Measurements from ENCODE around the gene RPS15. TPM values are rescaled to one million over a fixed set of nuclear protein-coding genes. Genes with fewer than 3 reads are reported as not detected.

The RPS15 gene
- polyA plus RNA-seq, 1 donor: 1,404 TPM

DNA sequence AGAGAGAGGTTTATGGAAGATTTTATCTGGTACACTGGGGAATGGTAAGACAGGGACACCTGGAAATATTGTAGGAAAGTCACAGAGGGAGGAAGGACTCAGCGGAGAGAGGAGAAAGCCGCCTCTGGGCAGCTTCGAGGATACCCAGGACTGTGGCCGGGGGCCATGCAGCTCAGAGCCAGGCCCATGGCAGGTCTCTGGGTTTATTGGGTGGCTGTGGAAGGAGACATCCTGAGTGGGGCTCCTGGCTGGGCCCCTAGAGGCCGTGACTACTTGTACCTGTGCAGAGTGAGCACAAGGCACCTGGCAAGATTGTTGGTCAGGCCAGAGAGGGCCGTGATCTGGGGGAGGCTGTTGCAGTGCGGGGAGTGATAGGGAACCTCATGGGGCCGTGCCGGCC is 27.4 kb upstream of the RPS15 start:
- Histone ChIP-seq H3K9me3 (ENCODE audit: control insufficient read depth, low read depth, low read length) (no peaks in the 10 kb centered on the region), H3K4me3 (ENCODE audit: low read length) (no peak overlapping the region), H3K27ac (ENCODE audit: low read length) (no peak overlapping the region), H3K36me3 (ENCODE audit: control insufficient read depth, insufficient read depth, low read length) (peaks cover 46% of the 10 kb centered on the region), H3K27me3 (ENCODE audit: control insufficient read depth, insufficient read depth, low read length) (no peaks in the 10 kb centered on the region), H3K4me1 (ENCODE audit: control insufficient read depth, insufficient read depth, low read length) (peaks cover 48% of the 10 kb centered on the region)
- DNase-seq: no peak
- WGBS (ENCODE audit: insufficient coverage, low lambda C conversion rate): no CpG with 5 or more reads among the region's 9 CpGs

DNA sequence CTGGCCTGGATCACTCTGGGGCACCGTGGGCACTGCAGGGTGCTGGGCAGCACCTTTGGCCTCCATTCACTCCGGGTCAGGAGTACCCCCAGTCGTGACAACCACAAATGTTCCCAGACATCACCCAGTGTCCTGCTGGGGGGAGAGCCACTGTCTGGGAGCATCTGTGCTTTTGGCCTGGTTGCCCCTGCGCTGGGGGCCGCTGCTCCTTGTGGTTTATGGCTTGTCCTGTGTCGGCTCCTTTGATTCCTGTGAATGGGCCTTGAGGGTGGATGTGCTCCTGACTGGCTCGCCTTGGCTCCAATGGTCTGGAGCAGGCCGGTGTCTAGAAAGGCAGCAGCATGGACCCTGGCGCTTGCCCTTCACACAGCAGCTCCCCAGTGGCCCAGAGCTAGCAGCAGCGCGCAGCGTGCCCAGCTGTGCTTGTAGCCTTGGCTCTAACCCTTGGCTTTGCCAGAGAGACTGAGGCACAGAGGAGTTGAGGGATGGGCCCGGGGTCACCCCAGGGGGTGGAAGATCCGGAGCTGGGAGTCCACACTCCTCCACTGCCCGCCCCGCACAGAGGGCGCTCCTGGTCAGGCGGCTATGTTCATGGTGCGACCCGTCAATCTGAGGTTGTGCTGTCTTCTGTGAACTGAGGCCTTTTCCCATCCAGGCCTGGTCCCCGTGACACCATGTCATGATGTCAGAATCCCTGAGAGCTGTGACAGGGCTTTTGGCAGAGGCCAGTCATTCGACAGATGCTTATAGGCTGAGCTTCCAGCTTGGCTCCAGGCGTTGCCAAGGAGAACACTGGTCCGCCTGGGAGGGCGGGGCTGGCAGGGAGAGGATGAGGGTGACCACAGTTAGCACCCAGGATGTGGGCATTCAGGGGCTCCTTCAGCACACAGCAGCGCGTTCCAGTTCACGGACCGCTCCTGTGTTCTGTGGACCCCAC is 26.7 kb upstream of the RPS15 start:
- Histone ChIP-seq H3K27ac (ENCODE audit: low read length) (no peak overlapping the region), H3K27me3 (ENCODE audit: control insufficient read depth, insufficient read depth, low read length) (no peaks in the 10 kb centered on the region), H3K4me1 (ENCODE audit: control insufficient read depth, insufficient read depth, low read length) (peaks cover 52% of the 10 kb centered on the region), H3K4me3 (ENCODE audit: low read length) (no peak overlapping the region), H3K9me3 (ENCODE audit: control insufficient read depth, low read depth, low read length) (no peaks in the 10 kb centered on the region), H3K36me3 (ENCODE audit: control insufficient read depth, insufficient read depth, low read length) (peaks cover 48% of the 10 kb centered on the region)
- no CpG with 5 or more reads among the region's 29 CpGs for WGBS (ENCODE audit: insufficient coverage, low lambda C conversion rate)
- no peak for DNase-seq

DNA sequence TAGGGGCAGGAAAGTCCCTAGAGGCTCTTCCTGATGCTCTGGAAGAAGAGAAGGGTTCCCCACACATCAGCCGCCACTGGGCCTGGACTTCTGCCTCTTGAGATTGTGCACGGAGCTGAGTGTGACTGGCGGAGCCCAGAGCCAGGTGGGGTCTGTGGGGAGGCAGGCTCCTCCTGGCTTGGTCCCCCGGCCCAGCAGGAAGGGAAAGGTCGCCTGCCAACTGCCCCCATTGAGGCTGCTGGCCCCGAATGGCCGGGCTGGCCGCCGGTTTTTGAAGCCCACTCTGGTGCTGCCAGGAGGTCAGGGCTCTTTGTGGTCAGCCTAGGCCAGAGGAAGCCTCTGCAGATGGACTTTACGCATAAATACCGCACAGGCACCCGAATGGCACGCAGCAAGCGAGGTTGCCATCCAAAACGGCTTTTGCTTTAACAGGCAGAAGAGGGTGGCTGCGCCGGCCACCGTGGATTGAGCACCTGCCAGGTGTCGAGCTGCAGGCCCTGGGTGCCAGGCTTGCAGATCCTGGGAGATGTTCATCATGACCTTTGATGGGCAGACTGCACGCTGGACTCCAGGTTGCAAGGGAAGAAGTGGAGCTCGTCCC is 25.8 kb upstream of the RPS15 start:
- no CpG with 5 or more reads among the region's 21 CpGs for WGBS (ENCODE audit: insufficient coverage, low lambda C conversion rate)
- Histone ChIP-seq H3K9me3 (ENCODE audit: control insufficient read depth, low read depth, low read length) (no peaks in the 10 kb centered on the region), H3K27me3 (ENCODE audit: control insufficient read depth, insufficient read depth, low read length) (no peaks in the 10 kb centered on the region), H3K27ac (ENCODE audit: low read length) (no peak overlapping the region), H3K4me3 (ENCODE audit: low read length) (no peak overlapping the region), H3K36me3 (ENCODE audit: control insufficient read depth, insufficient read depth, low read length) (peaks cover 55% of the 10 kb centered on the region), H3K4me1 (ENCODE audit: control insufficient read depth, insufficient read depth, low read length) (peaks cover 60% of the 10 kb centered on the region)
- no peak for DNase-seq

DNA sequence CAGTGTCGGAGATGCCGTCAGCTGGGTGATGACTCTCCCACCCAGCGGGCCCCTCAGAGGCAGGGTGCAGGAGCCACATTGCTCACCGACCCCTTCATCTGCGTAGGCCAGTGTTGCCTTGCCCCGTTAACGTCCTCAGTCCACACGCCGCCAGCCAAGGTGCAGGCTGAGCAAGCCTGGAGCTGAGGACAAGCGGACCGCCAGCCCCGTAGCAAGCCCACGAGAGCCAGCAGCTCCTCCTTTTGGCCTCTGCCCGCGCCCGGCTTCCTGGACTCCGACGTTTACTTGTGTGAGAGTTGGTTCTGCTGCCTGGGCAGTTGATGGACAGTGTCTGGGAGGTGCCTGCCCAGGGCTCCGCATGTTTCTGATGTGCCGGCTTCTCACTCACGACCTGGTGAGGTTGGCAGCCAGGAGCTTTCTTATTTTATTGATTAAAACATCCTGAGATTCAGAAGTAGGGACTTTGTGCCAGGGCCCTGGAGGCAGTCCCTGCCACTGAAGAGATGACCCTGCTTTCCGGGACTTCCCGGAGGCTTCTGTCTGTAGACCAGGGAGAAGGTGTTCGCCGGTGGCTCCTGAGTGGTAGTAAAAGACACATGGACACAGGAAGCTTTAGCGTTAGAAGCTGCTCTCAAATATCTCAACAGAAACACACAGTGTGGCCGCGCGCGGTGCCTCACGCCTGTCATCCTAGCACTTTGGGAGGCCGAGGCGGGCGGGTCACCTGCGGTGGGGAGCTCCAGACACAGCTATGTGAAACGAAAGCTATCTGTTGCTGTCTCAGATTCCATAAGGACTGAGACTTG is 25.0 kb upstream of the RPS15 start:
- H3K4me1 ChIP-seq (ENCODE audit: control insufficient read depth, insufficient read depth, low read length): peaks cover 68% of the 10 kb centered on the region
- 100% methylated on average over 3 of the region's 36 CpGs for WGBS (ENCODE audit: insufficient coverage, low lambda C conversion rate)
- H3K27me3 ChIP-seq (ENCODE audit: control insufficient read depth, insufficient read depth, low read length): no peaks in the 10 kb centered on the region
- H3K27ac ChIP-seq (ENCODE audit: low read length): no peak overlapping the region
- DNase-seq: no peak
- H3K36me3 ChIP-seq (ENCODE audit: control insufficient read depth, insufficient read depth, low read length): peaks cover 58% of the 10 kb centered on the region
- H3K4me3 ChIP-seq (ENCODE audit: low read length): no peak overlapping the region
- no peaks in the 10 kb centered on the region for H3K9me3 ChIP-seq (ENCODE audit: control insufficient read depth, low read depth, low read length)

DNA sequence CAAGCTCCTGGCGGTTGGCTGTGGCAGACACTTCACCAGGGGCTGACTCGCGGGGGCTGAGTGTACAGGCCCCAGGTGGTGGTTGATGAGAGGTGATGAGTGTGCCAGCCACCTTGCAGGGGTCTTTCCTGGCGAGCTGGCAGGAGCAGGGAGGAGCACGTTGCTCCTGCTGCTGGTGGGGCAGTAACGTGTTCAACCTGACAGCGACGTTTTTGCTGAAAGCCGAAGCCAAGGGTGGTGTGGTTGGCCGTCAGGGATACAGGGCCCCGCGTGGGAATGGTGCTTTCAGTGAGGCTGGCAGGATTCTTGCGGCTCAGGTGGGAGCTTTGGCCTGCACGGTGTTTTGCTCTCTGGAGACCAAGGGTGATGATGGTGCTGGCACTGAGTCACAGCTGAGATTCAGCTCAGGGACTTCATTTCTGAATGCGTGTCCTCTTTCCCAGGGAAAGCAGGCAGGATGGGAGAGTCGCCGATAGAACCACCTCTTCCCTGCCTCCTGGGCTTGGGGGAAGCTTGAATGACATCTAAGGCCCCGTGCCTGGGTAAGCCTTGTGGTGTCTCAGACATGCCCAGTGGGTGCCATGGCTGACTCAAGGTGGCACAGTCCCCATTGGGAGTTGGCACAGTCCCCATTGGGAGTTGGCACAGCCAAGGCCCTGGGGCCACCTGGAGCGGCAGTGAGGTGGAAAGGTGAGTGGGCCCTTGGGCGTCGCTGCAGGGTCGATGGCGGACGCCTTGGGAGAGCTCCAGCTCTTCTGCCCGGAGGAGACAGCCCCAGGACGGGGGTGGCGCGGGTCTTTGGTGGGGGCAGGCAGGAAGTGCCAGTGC is 22.0 kb upstream of the RPS15 start:
- Histone ChIP-seq H3K9me3 (ENCODE audit: control insufficient read depth, low read depth, low read length) (no peaks in the 10 kb centered on the region), H3K27me3 (ENCODE audit: control insufficient read depth, insufficient read depth, low read length) (no peaks in the 10 kb centered on the region), H3K36me3 (ENCODE audit: control insufficient read depth, insufficient read depth, low read length) (peaks cover 58% of the 10 kb centered on the region), H3K27ac (ENCODE audit: low read length) (peak overlapping the region; percentile 84), H3K4me3 (ENCODE audit: low read length) (no peak overlapping the region), H3K4me1 (ENCODE audit: control insufficient read depth, insufficient read depth, low read length) (peaks cover 58% of the 10 kb centered on the region)
- WGBS (ENCODE audit: insufficient coverage, low lambda C conversion rate): no CpG with 5 or more reads among the region's 28 CpGs
- no peak for DNase-seq

DNA sequence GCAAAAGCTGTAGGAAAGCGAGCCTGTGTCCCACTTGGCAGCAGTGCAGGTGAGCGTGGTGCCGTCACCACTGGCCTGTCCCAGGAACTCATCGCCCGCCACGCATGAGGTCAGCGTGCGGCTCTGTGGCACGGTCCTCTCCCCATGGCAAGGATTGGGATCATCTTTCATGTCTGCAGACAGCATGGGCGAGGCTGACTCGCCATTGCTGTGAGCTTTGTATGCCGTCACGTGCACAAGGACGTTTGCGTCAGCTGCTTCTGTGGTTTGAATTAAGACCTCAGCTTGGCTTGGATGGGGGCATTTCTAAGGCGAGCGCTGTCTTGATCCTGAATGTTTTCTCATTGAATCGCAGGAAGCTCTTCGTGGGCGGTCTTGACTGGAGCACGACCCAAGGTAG is 21.1 kb upstream of the RPS15 start:
- peaks cover 60% of the 10 kb centered on the region for H3K36me3 ChIP-seq (ENCODE audit: control insufficient read depth, insufficient read depth, low read length)
- peak overlapping the region; percentile 63 for H3K27ac ChIP-seq (ENCODE audit: low read length)
- no peaks in the 10 kb centered on the region for H3K27me3 ChIP-seq (ENCODE audit: control insufficient read depth, insufficient read depth, low read length)
- peaks cover 6% of the 10 kb centered on the region for H3K9me3 ChIP-seq (ENCODE audit: control insufficient read depth, low read depth, low read length)
- no peak overlapping the region for H3K4me3 ChIP-seq (ENCODE audit: low read length)
- peaks cover 50% of the 10 kb centered on the region for H3K4me1 ChIP-seq (ENCODE audit: control insufficient read depth, insufficient read depth, low read length)
- no peak for DNase-seq
- WGBS (ENCODE audit: insufficient coverage, low lambda C conversion rate): no CpG with 5 or more reads among the region's 21 CpGs

DNA sequence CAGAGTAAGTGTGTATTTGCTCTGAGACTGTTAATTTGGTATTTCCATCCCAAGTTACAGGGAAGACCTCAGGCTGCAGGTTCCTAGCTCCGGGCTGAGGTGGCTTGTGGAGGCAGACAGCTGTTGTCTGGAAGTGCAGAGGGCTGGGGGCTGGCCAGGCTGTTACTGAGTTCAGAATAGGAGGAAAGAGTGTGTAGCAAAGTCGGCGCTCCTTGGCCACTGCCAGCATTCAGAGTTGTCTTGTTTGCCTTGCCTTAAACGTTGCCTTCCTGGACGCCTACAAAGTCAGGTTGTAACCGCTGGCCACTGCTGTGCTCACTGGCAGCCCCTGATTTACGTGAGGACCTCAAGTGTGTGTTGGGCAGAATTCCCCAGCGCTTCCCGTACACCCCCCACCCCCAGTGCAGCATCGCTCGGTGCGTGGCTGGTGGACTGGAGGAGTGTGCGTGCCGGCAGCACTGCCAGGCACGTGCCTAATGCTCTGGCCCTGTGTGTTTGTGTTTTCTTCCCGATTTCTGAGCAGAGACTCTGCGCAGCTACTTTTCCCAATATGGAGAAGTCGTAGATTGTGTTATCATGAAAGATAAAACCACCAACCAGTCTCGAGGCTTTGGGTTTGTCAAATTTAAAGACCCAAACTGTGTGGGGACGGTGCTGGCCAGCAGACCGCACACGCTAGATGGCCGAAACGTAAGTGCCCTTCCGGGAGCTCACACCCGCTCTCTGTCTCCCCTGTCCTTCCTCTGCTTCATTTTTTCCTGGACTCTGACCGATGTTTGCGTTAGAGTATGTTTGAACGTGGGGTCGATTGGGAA is 20.3 kb upstream of the RPS15 start:
- Histone ChIP-seq H3K4me1 (ENCODE audit: control insufficient read depth, insufficient read depth, low read length) (peaks cover 50% of the 10 kb centered on the region), H3K36me3 (ENCODE audit: control insufficient read depth, insufficient read depth, low read length) (peaks cover 61% of the 10 kb centered on the region), H3K4me3 (ENCODE audit: low read length) (no peak overlapping the region), H3K27me3 (ENCODE audit: control insufficient read depth, insufficient read depth, low read length) (no peaks in the 10 kb centered on the region), H3K9me3 (ENCODE audit: control insufficient read depth, low read depth, low read length) (peaks cover 6% of the 10 kb centered on the region), H3K27ac (ENCODE audit: low read length) (peak overlapping the region; percentile 63)
- WGBS (ENCODE audit: insufficient coverage, low lambda C conversion rate): 43% methylated on average over 1 of the region's 30 CpGs
- peak in 1 of 2 donors; percentile 79 for DNase-seq

DNA sequence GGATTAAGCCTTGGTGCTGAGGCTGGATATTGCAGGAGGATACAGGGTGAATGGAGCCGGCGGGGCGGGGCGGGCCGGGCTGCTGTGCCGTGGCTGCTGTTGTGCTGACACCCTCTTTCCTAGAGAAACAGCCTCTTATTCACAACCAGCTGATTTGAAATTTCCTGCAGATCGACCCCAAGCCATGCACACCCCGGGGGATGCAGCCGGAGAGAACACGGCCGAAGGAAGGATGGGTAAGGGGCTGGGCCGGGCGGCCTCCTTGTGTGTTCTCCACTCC is 19.8 kb upstream of the RPS15 start:
- Histone ChIP-seq H3K9me3 (ENCODE audit: control insufficient read depth, low read depth, low read length) (peaks cover 7% of the 10 kb centered on the region), H3K36me3 (ENCODE audit: control insufficient read depth, insufficient read depth, low read length) (peaks cover 60% of the 10 kb centered on the region), H3K27ac (ENCODE audit: low read length) (peak overlapping the region; percentile 63), H3K4me1 (ENCODE audit: control insufficient read depth, insufficient read depth, low read length) (peaks cover 50% of the 10 kb centered on the region), H3K27me3 (ENCODE audit: control insufficient read depth, insufficient read depth, low read length) (no peaks in the 10 kb centered on the region), H3K4me3 (ENCODE audit: low read length) (no peak overlapping the region)
- DNase-seq: no peak
- no CpG with 5 or more reads among the region's 13 CpGs for WGBS (ENCODE audit: insufficient coverage, low lambda C conversion rate)

DNA sequence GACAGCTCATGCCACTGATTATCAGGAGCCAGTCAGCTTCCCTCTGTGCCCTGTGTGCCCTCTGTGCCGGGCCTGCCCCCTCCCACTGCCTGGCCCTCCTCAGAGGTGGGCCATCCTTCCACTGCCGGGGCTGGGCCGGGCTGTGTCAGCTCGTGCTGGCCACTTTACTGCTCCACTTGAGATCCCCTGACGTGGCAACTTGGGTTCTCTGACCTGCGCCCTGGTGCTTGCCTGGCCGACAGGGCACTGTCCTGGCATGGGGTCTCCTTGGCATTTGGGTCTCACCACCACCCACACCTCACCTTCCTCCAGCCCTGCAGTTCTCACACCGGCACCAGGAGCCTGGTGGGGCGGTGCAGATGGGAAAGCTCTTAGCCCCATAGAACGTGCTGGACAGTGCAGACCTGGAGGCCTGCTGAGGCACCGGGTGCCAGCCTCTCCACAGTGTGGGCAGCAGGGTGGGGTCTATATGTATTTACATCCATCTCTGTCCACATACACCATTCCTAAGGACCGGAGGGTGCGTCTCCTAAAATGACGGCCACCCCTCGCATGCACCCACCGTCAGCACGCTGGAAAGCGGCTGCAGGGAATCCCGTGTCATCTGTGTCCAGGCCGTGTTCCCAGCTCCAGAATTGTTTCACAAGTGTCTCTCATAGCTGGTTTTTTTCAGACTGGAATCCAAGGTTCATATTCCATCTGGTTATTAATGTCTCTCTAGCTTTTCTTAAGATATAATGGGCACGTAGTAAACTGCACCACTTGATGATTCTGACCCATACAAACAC is 19.1 kb upstream of the RPS15 start:
- H3K36me3 ChIP-seq (ENCODE audit: control insufficient read depth, insufficient read depth, low read length): peaks cover 62% of the 10 kb centered on the region
- no peaks in the 10 kb centered on the region for H3K27me3 ChIP-seq (ENCODE audit: control insufficient read depth, insufficient read depth, low read length)
- H3K4me3 ChIP-seq (ENCODE audit: low read length): no peak overlapping the region
- peak overlapping the region; percentile 63 for H3K27ac ChIP-seq (ENCODE audit: low read length)
- peaks cover 14% of the 10 kb centered on the region for H3K9me3 ChIP-seq (ENCODE audit: control insufficient read depth, low read depth, low read length)
- DNase-seq: peak in 1 of 2 donors; percentile 55
- peaks cover 57% of the 10 kb centered on the region for H3K4me1 ChIP-seq (ENCODE audit: control insufficient read depth, insufficient read depth, low read length)
- no CpG with 5 or more reads among the region's 21 CpGs for WGBS (ENCODE audit: insufficient coverage, low lambda C conversion rate)

All from large intestine (tissue), 3 donors.